BJ (cell line): ENCODE results near the gene FGF23. TPM values are rescaled to one million over a fixed set of nuclear protein-coding genes. Genes with fewer than 3 reads are reported as not detected.

Source experiments
- CTCF ChIA-PET: fragments of 350-600 bp; formaldehyde crosslinking; extraction: SDS; loops from one replicate; lab custom pipeline; 2021; ENCODE audit warnings: antibody characterized with exemption, inconsistent platforms; lab: Yijun Ruan, JAX
- POLR2A ChIA-PET: fragments of 300-600 bp; sonication (Branson Sonifier 250); formaldehyde crosslinking; extraction: SDS; loops from one replicate; lab custom pipeline; 2021; ENCODE audit warnings: antibody characterized with exemption; lab: Charles Lee
- DNase-seq: peaks from one replicate; pipeline ENCODE4 v3.0.0-alpha.2; 2011; ENCODE audit warnings: low read depth
- H3K27me3 ChIP-seq: 2 replicates; pipeline ENCODE4 v1.6.0; 2011; ENCODE audit warnings: low read length; ENCODE audit not compliant: control insufficient read depth, insufficient read depth
- H3K36me3 ChIP-seq: 2 replicates; pipeline ENCODE4 v1.5.1; 2011; ENCODE audit warnings: low read length; ENCODE audit not compliant: control insufficient read depth, insufficient read depth
- H3K4me3 ChIP-seq: 2 replicates; pipeline ENCODE4 v1.5.1; 2011; ENCODE audit warnings: low read depth, mild to moderate bottlenecking, control low read depth, low read length
- polyA plus RNA-seq: library from polyadenylated mRNA; depleted of rRNA; stranded (reverse); fragments of >200 nt; gene quantifications from 2 replicates; pipeline ENCODE4 v1.2.3, GENCODE V29; 2011
- TF ChIP-seq, protein P1 (sequence below): IDR thresholded peaks from 2 replicates; pipeline ENCODE4 v1.5.1; 2011; ENCODE audit warnings: low read depth, mild to moderate bottlenecking, control low read depth, inconsistent platforms, low read length, moderate library complexity; ENCODE audit not compliant: insufficient read depth

The FGF23 gene
- polyA plus RNA-seq, 1 experiment, result not detected

DNA sequence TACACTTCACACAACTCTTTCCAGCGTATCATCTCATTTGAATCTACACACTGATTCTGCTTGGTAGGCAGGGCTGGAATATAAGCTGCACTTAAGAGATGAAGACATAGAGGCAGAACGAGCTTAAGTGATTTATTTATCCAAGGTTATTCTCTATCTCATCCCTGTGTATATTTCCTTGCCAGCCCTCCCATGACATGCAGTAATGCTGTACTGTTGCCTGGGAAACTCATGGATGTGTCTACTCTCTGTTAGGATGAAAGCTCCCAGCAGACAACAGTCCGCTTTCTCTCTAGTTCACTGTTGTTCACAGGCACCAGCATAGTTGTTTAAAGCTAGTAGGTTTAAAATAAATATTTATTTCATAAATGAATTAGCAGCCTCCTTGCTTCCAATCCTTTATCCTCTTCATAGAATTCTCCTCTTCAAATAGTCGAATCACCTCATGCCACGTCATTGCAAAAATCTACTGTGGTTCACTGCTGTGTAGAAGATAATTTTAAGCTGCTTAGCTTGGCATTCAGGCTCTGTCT is 40.7 kb upstream of the FGF23 start:
- Histone ChIP-seq H3K36me3 (no peaks in the 10 kb centered on the region), H3K4me3 (no peak overlapping the region), H3K27me3 (0 out of 2 replicates have a peak, but pooled peaks cover 5% of the 10 kb centered on the region)
- ChIA-PET CTCF (interaction anchor here (0.6 to 4.0 kb wide), 11 partner anchors 8 to 338 kb away, joined by 3 to 48 read pairs (median 5); no protein-coding TSS in a partner anchor), POLR2A (no interaction called here)
- TF ChIP-seq, protein P1, sequence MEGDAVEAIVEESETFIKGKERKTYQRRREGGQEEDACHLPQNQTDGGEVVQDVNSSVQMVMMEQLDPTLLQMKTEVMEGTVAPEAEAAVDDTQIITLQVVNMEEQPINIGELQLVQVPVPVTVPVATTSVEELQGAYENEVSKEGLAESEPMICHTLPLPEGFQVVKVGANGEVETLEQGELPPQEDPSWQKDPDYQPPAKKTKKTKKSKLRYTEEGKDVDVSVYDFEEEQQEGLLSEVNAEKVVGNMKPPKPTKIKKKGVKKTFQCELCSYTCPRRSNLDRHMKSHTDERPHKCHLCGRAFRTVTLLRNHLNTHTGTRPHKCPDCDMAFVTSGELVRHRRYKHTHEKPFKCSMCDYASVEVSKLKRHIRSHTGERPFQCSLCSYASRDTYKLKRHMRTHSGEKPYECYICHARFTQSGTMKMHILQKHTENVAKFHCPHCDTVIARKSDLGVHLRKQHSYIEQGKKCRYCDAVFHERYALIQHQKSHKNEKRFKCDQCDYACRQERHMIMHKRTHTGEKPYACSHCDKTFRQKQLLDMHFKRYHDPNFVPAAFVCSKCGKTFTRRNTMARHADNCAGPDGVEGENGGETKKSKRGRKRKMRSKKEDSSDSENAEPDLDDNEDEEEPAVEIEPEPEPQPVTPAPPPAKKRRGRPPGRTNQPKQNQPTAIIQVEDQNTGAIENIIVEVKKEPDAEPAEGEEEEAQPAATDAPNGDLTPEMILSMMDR, result no peak
- DNase-seq, result no peak

DNA sequence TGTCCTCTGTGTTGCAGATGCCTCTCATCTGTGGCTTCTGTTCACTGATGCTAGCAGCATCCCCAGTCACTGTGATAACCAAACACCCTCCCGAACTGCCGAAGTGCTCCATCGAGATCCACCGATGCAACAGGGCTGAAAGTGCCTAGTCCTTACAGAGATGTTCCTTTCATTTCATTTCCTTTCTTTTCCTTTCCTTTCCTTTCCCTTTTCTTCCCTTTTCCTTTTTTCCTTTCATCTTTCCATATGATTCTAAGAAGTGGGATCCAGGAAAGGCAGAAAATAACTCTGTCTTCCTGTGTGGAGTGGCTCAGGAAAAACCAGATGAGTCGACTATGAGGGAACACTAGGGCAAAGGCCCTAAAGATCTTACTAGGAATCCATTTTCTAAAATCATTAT is 39.4 kb upstream of the FGF23 start:
- no peak for DNase-seq
- H3K27me3 ChIP-seq, result peaks cover 7% of the 10 kb centered on the region
- ChIA-PET POLR2A (no interaction called here), CTCF (interaction anchor here (1.9 kb wide), 1 partner anchor 17 kb away, joined by 5 read pairs; no protein-coding TSS in a partner anchor)
- H3K4me3 ChIP-seq, result no peak overlapping the region
- no peaks in the 10 kb centered on the region for H3K36me3 ChIP-seq
- TF ChIP-seq, protein P1, result no peak

DNA sequence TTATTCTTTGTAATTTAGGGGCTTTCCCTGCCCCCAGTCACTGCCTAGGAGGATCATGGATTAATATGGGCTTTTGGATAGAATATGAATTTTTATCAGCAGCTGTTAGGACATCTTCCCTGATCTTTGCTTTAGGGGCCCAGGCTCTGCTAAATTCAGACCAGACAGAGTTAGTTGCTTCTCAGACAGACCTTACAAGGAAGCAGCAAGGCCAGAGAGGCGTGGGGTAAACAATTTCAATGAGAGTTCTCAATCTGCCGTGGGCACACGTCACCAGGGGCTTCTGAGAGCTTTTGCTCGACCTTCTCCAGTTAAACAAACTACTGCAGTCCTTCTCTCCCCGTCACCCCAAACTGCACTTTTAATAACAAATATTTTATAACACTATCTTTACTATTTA is 38.4 kb upstream of the FGF23 start:
- POLR2A ChIA-PET, result no interaction called here

DNA sequence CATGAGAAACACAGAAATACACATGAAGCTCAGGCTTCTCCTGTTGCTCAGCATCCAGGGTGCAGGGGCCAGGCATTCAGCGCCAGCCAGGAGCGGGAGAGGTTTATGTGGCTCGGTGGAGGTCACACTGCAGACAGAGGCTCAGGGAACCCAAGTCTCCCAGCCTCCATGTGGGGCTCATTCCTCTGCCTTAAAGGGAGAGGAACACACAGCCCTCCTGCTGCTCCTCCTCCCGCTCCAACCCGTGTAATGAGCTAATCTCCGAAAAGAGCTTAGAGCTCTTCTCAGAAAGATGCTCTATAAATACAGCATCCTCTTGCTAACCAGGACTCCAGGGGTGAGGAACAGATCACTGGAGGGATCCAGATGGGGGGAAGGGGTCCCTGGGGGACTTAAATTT is 37.9 kb upstream of the FGF23 start:
- Histone ChIP-seq H3K36me3 (no peaks in the 10 kb centered on the region), H3K4me3 (no peak overlapping the region), H3K27me3 (peaks cover 7% of the 10 kb centered on the region)
- TF ChIP-seq, protein P1, result no peak
- POLR2A ChIA-PET, result no interaction called here
- CTCF ChIA-PET, result interaction anchor here (0.7 to 1.9 kb wide), 2 partner anchors 15 to 61 kb away, joined by 3 to 5 read pairs; no protein-coding TSS in a partner anchor
- no peak for DNase-seq

More for the DNA sequence above, 38.4 kb upstream of the FGF23 start:
- peaks cover 7% of the 10 kb centered on the region for H3K27me3 ChIP-seq
- no peak overlapping the region for H3K4me3 ChIP-seq
- H3K36me3 ChIP-seq, result no peaks in the 10 kb centered on the region
- CTCF ChIA-PET, result interaction anchor here (0.7 to 1.9 kb wide), 2 partner anchors 16 to 62 kb away, joined by 3 to 5 read pairs; no protein-coding TSS in a partner anchor
- TF ChIP-seq, protein P1, result no peak
- no peak for DNase-seq

DNA sequence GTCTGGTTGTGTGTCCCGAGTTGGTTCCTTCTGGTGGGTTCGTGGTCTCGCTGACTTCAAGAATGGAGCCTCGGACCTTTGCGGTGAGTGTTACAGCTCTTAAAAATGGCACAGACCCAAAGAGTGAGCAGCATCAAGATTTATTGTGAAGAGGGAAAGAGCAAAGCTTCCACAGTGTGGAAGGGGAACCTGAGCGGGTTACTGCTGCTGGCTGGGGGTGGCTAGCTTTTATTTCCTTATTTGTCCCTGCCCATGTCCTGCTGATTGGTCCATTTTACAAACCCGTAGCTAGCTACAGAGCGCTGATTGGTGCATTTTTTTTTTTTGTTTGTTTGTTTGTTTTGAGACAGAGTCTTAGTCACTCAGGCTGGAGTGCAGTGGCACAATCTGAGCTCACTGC is 36.8 kb upstream of the FGF23 start:
- CTCF ChIA-PET, result interaction anchor here (0.6 kb wide), 1 partner anchor 14 kb away, joined by 3 read pairs; no protein-coding TSS in a partner anchor

More for the DNA sequence above, 36.8 kb upstream of the FGF23 start:
- TF ChIP-seq, protein P1, result no peak
- no peak for DNase-seq
- H3K36me3 ChIP-seq, result no peaks in the 10 kb centered on the region
- H3K27me3 ChIP-seq, result peaks cover 7% of the 10 kb centered on the region
- POLR2A ChIA-PET, result no interaction called here
- no peak overlapping the region for H3K4me3 ChIP-seq
